ENCODE data around the gene ALPK1.

DNA sequence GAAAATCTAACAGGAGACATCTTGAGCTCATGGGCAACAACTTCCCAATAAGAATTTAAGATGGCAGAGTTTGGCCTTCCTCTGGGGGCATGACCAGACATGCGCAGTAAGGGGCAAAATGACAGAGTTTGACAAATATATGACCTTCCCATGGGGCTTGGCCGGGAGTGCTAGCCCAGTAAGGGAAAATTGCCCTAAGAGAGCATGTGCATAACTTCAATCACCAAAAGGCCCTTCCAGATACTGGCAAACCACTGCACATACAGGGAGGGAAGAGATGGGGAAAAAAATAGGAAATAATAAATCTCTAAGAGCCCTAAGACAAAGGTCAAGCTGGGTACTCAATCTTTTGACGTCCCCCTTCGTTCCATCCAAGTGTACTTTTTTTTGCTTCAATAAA lies 24.9 kb upstream of the ALPK1 start:
- TF ChIP-seq, protein P1, sequence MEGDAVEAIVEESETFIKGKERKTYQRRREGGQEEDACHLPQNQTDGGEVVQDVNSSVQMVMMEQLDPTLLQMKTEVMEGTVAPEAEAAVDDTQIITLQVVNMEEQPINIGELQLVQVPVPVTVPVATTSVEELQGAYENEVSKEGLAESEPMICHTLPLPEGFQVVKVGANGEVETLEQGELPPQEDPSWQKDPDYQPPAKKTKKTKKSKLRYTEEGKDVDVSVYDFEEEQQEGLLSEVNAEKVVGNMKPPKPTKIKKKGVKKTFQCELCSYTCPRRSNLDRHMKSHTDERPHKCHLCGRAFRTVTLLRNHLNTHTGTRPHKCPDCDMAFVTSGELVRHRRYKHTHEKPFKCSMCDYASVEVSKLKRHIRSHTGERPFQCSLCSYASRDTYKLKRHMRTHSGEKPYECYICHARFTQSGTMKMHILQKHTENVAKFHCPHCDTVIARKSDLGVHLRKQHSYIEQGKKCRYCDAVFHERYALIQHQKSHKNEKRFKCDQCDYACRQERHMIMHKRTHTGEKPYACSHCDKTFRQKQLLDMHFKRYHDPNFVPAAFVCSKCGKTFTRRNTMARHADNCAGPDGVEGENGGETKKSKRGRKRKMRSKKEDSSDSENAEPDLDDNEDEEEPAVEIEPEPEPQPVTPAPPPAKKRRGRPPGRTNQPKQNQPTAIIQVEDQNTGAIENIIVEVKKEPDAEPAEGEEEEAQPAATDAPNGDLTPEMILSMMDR (IDR thresholded peaks at IDR 0.05) = no peak
- TF ChIP-seq POLR2A (IDR thresholded peaks at IDR 0.05) = no peak
- TF ChIP-seq EP300 (IDR thresholded peaks at IDR 0.05) = no peak
